Measurements from ENCODE around the gene SAG.

The SAG gene

DNA sequence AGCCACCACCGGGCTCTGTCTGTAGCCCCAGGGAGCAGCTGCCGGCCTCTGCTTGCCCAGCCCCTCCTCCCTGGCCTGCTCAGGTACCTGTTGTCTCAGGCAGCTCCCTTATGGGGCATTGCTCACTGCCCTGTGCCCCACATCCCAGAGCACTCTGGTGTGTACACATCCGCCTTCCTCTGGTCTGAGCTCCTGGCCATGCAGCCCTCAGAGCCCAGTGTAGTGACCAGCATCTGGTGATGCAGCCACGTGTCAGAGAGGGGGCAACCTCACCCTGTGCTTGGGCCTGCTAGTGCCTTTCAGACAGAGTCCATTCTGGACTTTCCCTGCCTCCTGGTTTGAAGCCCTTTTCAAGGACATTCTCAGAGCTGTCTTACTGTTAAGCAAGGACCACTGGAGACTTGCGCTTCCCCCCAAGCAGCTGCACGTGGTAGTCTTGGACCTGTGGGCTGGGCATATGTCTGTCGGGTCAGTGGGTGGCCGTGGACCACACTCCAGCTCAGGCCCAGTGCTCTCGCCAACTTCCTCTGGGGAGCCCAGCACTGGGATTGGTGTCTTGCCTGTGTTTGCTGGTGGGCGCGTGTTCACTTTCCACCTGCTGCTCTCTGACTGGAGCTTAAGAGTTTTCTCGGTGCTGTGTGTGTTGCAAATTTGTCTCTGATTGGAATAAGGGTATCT is 77.3 kb downstream of the SAG start:
- no peak for DNase-seq

DNA sequence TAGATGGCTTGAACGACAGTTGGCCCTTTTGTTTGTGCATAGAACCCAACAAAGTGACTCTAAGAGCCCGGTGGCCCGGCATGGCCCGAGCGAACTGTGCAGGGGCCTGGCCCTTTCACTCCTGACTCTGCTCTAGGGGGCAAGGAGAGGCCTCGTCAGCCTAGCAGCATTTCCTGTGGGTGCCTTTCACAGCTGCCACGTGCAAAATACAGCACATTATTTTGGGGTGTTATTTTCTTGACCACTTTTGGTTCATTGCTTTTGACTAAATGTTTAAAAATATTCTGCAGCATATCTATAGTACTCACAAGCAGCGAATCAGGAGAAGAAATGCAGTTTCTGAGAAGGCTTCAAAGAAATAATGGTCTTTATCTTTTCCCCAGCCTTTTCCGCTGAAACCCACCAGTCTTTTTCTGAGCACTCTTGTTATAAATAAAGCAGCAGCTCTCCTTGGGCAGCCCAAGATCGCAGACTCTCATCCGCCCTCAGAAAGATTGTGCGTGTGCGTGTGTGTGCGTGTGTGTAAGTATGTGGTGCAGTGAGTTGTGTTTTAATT is 78.0 kb downstream of the SAG start:
- DNase-seq: no peak

DNA sequence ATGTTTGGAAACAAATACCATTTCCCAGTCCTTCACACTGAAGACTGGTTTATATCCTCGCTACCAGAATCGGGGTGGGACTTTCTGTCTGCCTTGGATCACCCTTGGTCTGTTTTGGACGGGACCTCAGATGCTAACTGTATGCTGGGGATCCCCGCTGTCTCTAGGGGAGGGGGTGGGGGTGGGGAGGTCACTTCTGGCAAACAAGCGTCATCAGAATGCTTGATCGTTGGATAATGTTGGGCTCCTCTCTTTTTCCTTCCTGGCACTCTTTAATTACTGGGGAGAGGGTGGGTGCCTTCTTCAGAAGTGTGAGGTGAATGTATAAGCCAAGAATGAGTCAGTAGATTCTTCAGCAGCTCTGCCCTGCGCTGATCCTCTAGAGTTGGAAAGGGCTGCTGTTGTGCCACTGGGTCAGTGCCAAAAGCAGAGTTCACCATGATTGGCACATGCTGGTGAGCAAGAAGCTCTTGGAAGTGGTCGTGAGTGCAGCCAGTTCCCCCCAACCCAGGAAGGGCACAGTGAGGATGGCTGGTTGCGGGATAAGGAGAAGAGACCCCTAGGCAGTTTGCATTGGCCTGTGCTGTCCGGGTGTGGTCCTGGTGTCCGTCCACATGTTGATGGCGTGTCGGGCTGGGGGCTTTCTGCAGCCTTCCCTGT is 78.9 kb downstream of the SAG start:
- DNase-seq: no peak

DNA sequence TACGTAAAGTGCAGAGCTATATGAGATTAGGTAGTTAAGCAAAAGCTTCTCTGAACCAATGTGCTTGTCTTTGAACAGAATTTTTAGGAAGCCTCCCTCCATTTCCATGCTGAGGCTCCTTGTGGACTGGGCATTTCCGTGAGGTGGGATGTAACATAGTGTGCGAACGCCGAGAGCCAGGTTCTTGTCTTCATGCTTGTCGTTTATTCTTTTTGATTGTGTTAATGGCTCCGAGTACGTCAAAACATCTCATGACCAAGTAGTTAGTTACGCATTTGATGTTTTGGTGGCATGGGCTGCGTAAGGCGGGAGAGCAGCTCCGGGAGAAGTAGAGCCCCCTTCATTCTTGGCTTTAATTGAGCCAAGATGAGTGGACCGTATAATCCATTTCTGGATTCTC is 79.6 kb downstream of the SAG start:
- no peak for DNase-seq

DNA sequence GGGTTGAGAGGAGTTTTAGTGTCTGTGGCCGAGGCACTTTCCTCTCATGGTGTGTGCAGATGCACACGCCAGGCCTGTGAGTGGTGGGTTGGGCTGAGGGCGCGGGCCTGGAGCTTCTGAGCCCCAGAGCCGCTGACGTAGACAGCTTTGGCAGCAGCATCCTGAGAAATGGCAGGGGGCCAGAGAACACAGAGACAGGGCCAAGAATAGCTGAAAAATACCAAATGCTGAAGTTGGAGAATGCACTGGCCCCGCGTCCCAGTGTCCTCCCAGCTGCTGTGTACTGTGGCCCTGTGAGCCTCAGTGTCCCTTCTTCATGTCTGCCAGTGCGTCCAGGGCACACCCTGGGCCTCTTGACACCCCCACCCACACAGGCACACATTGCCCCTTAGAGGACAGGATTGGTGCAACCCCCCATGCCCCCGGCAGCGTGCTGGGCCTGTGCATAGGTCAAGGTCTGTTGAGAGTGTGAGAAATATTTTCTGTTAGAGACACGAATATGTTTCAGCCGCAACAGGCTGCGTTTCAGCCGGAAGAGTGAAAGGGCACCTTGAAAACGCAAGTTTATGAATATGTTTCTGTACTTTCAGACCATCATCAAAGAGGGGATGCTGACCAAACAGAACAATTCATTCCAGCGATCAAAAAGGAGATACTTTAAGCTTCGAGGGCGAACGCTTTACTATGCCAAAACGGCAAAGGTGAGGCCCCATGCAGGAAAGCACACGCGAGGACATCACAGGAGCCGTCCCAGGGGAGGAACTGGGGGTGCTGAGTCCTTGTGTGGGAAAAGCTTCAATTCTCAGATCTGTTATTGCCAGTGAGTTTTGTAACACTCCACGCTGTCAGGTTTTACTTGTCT is 80.3 kb downstream of the SAG start:
- DNase-seq: no peak

DNA sequence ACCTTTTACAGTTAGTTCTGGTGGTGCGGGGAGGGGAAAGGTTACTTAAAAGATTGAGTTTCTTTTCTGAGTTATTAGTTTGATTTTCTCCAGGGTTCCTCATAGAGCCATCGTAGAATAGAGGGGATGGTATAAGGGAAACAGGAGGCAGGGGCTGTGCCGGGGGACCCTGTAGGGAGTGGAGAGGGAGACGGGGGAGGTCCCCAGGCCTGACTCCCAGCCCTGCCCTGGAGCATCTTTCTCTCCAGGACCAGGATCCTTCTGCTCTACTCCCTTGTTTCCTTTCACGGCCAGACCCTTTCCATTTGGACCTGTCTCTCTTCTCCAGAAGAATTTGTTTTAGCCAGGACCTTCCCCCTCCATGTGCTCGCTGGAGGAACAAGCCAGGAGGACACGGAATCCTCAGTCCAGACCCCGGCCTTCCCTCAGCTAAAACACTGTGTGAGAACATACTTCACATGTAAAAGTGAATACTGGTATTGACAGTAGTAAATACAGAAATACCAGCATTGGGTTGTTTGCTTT is 82.0 kb downstream of the SAG start:
- DNase-seq: no peak

DNA sequence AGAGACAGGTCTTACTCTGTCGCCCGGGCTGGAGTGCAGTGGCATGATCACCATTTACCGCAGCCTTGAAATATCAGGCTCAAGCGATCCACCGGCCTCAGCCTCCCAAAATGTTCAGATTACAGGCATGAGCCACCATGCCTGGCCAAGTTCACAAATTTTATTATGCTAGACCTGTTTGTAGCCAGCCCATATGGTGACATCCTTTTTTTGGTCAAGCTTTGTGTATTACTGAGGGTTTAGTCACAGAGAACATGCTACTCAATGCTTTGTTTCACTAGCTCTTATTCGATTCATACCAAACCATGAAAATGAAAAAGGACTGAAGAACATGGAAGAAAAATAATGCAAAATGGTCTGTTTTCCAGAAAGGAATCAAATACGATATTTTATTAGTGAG is 88.1 kb downstream of the SAG start:
- no peak for DNase-seq
